Transverse colon (tissue), 4 donors: ENCODE results near the gene DCUN1D4. TPM values are rescaled to one million over a fixed set of nuclear protein-coding genes. Genes with fewer than 3 reads are reported as not detected.

ENCODE experiments used
- DNase-seq: peaks from one replicate; pipeline ENCODE4 v3.0.0-alpha.2; 2019
- H3K27ac ChIP-seq, 4 donors: fragments of 200-600 bp; sonication (generic); 2 replicates each; pipeline ENCODE4 v1.5.1; 2016 to 2018; ENCODE audit warnings: inconsistent platforms in 4 of 4
- H3K27me3 ChIP-seq: fragments of 200-600 bp; sonication (generic); 2 replicates; pipeline ENCODE4 v1.5.1; 2017; ENCODE audit warnings: inconsistent platforms
- H3K36me3 ChIP-seq, 4 donors: fragments of 200-600 bp; sonication (generic); 2 replicates each; pipeline ENCODE4 v1.5.1; 2017 to 2019; ENCODE audit warnings: inconsistent platforms in 4 of 4
- H3K4me1 ChIP-seq, 4 donors: fragments of 200-600 bp; sonication (generic); 2 replicates each; pipeline ENCODE4 v1.5.1; 2017 to 2020; ENCODE audit warnings: inconsistent platforms in 4 of 4
- H3K4me3 ChIP-seq, 4 donors: fragments of 200-600 bp; sonication (generic); 1 replicate in 1 of 4; 2 replicates in 3 of 4; pipeline versions ENCODE4 v1.5.1 to v1.6.1; 2017 to 2019; ENCODE audit warnings: inconsistent platforms in 4 of 4
- H3K9me3 ChIP-seq, 2 donors: fragments of 200-600 bp; sonication (generic); 2 replicates each; pipeline ENCODE4 v1.5.1; 2017 to 2019; ENCODE audit warnings: inconsistent platforms in 2 of 2
- EP300 ChIP-seq: sonication (generic); formaldehyde crosslinking; IDR thresholded peaks from one replicate; pipeline ENCODE4 v1.6.1; 2017; ENCODE audit warnings: antibody characterized with exemption, low read depth
- POLR2A ChIP-seq: fragments of 450-650 bp; IDR thresholded peaks from one replicate; pipeline ENCODE4 v1.6.1; 2016; ENCODE audit warnings: antibody characterized with exemption, mild to moderate bottlenecking, moderate library complexity
- POLR2AphosphoS5 ChIP-seq, 3 donors: sonication (generic); formaldehyde crosslinking; IDR thresholded peaks; one replicate each; pipeline ENCODE4 v1.6.1; 2016; ENCODE audit warnings: antibody characterized with exemption in 3 of 3
- WGBS, 2 donors: methylation state at CpG; one replicate each; pipeline ENCODE4 v1.1.5; 2018; ENCODE audit warnings: low coverage in 1 of 2; 5-methylcytosine and 5-hydroxymethylcytosine counted together
- in situ Hi-C, 4 donors: fragments of 200-750 bp; cut with MboI; loops; one replicate each; pipeline versions ENCODE4 v1.15.0 to v1.15.1; 2017; ENCODE audit warnings: low sequenced_read_pairs in 3 of 4, low pct_ligation_motif_present in 1 of 4, low pct_unique_long_range_greater_than_20kb in 1 of 4
- intact Hi-C: fragments of 100-400 bp; cut with DNase I; formaldehyde crosslinking; loops from one replicate; pipeline ENCODE4 v1.15.1; 2023; ENCODE audit warnings: low total_unique reads
- total RNA-seq, 4 donors: library from RNA; depleted of rRNA; stranded (reverse); fragments of >200 nt; gene quantifications; one replicate each; pipeline ENCODE4 v1.1.0, GENCODE V29; 2016
- TF ChIP-seq, protein P1 (sequence below), 5 experiments: fragments of 200-600 bp in 3 of 5; fragments of 450-650 bp in 2 of 5; sonication (generic) in 3 of 5; IDR thresholded peaks; 1 replicate in 2 of 5; 2 replicates in 3 of 5; pipeline ENCODE4 v1.5.1; 2016 to 2017; ENCODE audit warnings: antibody characterized with exemption in 5 of 5, inconsistent platforms in 3 of 5, mild to moderate bottlenecking in 2 of 5, moderate library complexity in 1 of 5

Gene DCUN1D4
- total RNA-seq, 4 donors from 2014 or later, result 25.1 to 66.4 (median 40.9) TPM

DNA sequence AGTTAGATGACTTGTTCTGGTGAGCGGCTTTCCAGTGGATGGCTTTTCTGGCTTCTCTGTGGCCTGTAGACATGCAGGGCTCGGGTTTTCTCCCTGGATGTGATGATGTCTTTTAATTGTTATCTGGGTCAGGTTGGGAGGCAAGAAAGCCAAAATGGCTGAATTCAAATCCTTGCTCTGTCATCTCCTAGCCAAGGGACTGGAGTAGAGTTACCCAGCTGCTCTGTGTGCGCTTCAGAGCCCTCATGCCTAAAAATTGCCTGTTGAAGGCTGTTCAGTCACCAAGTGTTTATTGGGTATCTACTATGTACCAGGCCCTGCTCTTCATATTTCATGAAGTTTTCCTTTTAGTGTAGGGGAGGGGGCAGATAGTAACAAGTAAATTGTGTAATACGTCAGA is 7.3 kb downstream of the DCUN1D4 start:
- in situ Hi-C loops, result no loop called here
- intact Hi-C loops, result no loop called here
- no peaks in the 10 kb centered on the region for H3K27me3 ChIP-seq
- TF ChIP-seq, protein P1, sequence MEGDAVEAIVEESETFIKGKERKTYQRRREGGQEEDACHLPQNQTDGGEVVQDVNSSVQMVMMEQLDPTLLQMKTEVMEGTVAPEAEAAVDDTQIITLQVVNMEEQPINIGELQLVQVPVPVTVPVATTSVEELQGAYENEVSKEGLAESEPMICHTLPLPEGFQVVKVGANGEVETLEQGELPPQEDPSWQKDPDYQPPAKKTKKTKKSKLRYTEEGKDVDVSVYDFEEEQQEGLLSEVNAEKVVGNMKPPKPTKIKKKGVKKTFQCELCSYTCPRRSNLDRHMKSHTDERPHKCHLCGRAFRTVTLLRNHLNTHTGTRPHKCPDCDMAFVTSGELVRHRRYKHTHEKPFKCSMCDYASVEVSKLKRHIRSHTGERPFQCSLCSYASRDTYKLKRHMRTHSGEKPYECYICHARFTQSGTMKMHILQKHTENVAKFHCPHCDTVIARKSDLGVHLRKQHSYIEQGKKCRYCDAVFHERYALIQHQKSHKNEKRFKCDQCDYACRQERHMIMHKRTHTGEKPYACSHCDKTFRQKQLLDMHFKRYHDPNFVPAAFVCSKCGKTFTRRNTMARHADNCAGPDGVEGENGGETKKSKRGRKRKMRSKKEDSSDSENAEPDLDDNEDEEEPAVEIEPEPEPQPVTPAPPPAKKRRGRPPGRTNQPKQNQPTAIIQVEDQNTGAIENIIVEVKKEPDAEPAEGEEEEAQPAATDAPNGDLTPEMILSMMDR (IDR thresholded peaks at IDR 0.05), result no peak
- TF ChIP-seq POLR2A, result no peak
- TF ChIP-seq POLR2AphosphoS5 (IDR thresholded peaks at IDR 0.05), result no peak
- TF ChIP-seq EP300, result no peak
- H3K9me3 ChIP-seq, result no peaks in the 10 kb centered on the region
- no peaks in the 10 kb centered on the region for H3K36me3 ChIP-seq
- WGBS, 2 donors, result 98 to 100% methylated on average over 3 to 4 of the region's 4 CpGs
- no peak overlapping the region for H3K27ac ChIP-seq
- no peak overlapping the region for H3K4me3 ChIP-seq
- H3K4me1 ChIP-seq, result peaks cover 11 to 37% (median 21%) of the 10 kb centered on the region in 4 donors
- DNase-seq, result no peak

DNA sequence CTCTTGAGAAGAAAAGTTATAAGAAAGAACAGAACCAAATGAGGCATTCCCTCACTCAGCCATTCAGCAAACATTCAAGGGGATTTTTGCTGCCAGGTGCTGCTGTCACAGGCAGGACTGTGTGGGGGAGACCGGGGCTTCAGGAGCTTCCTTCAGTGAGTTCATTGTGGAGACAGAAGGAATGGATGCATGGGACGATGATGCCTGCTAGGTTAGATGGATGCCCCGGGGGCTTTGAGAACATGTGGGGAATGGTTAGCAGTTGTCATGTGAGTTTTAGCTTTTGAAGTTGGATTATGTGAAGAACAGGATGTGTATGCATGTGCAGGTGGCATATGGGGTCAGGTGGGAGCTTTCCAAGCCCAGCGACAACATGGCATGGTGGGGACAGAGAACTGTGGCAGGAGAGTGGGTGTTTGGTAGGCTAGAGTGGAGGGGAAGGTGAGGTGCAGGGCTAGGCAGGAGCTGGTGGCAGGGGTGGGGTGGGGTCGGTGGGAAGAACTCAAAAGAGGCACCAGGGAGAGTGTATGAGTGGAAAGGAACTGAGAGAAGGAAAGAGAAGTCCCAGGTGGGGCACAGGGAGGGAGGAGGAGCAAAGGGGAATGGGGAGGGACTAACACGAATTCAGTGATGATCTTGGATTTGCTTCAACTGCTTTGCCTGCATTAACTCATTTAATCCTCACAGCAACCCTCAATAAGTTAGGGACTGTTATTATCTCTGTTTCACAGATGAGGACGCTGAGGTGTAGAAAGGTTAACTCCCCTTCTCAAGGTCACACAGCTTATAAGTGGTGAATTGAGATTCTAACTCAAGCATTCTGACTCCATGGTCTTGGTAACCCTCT is 8.4 kb downstream of the DCUN1D4 start:
- in situ Hi-C loops (no loop called here), intact Hi-C loops (no loop called here)
- Histone ChIP-seq H3K4me3 (no peak overlapping the region), H3K27ac (no peak overlapping the region), H3K27me3 (no peaks in the 10 kb centered on the region), H3K4me1 (peaks cover 9 to 35% (median 19%) of the 10 kb centered on the region in 4 donors), H3K36me3 (no peaks in the 10 kb centered on the region), H3K9me3 (no peaks in the 10 kb centered on the region)
- 54 to 67% methylated on average over 4 to 7 of the region's 7 CpGs for WGBS, 2 donors
- TF ChIP-seq, protein P1 (IDR thresholded peaks at IDR 0.05), result no peak
- TF ChIP-seq POLR2AphosphoS5 (IDR thresholded peaks at IDR 0.05) (no peak), POLR2A (no peak), EP300 (no peak)
- no peak for DNase-seq

DNA sequence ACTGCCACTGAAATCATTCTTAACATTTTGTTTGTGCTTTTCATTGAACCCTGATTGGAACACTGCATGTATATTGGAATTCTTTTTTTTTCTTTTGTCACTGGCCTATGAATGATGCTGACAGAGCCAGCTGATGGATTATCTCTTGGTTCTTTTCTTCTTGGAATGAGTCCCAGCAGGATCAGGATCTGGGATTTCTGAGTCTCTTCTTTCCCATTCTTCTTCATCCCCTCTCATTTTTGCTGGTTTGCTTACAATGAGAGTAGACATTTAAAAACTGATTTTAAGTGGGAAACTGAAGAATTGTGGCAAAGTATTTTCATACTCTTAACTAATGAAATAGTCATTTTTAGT is 9.0 kb downstream of the DCUN1D4 start:
- Histone ChIP-seq H3K4me3 (no peak overlapping the region), H3K9me3 (no peaks in the 10 kb centered on the region), H3K27me3 (no peaks in the 10 kb centered on the region), H3K4me1 (peaks cover 9 to 40% (median 21%) of the 10 kb centered on the region in 4 donors), H3K27ac (no peak overlapping the region), H3K36me3 (no peaks in the 10 kb centered on the region)
- TF ChIP-seq POLR2AphosphoS5 (IDR thresholded peaks at IDR 0.05), result no peak
- no peak for TF ChIP-seq EP300
- TF ChIP-seq POLR2A, result no peak
- TF ChIP-seq, protein P1 (IDR thresholded peaks at IDR 0.05), result no peak
- no peak for DNase-seq
- intact Hi-C loops, result no loop called here
- in situ Hi-C loops, result no loop called here

DNA sequence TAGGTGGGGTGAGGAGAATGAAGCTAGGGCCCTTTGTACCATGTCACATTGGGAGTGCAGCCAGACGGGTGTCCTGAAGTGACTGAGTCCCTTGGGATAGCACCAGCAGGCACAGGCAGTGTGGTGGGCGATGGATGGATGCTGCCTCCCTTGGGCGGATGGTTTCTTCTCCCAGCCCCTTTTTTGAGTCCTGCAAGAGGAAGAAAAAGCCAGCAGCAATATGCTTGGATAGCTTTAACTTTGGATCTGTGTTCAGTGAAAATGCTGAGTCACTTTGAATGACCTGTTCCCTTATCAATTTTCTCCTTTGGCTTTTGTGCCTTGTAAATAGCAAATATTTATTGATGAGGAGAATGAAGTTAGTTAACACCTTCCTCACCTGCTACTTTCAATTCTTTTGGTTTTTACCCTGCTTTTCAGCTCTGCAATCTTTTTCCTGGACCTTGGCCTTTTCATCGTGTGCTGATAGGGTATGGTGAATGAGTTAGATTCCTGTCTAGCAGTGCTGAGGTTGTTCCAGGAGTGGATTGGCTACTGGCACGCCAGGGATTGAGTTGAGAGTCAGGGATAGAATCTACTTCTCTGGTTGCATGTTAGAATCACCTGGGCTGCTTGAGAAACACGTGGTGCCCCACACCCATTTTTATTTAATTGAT is 10.2 kb downstream of the DCUN1D4 start:
- H3K4me1 ChIP-seq, result peaks cover 9 to 44% (median 23%) of the 10 kb centered on the region in 4 donors
- H3K27ac ChIP-seq, result peak overlapping the region in 3 of 4 donors; percentile 51 to 57 (median 52)
- no peak overlapping the region for H3K4me3 ChIP-seq
- no peaks in the 10 kb centered on the region for H3K36me3 ChIP-seq
- intact Hi-C loops, result no loop called here
- no peaks in the 10 kb centered on the region for H3K27me3 ChIP-seq
- in situ Hi-C loops, result no loop called here
- DNase-seq, result peak; percentile 32
- WGBS, 2 donors, result 22 to 52% methylated on average over 3 to 6 of the region's 6 CpGs
- no peak for TF ChIP-seq POLR2A
- no peak for TF ChIP-seq EP300
- TF ChIP-seq, protein P1 (IDR thresholded peaks at IDR 0.05), result no peak
- TF ChIP-seq POLR2AphosphoS5 (IDR thresholded peaks at IDR 0.05), result no peak
- H3K9me3 ChIP-seq, result no peaks in the 10 kb centered on the region
